WTC11 (cell line): Measurements from ENCODE around the gene PARP14. TPM values are rescaled to one million over a fixed set of nuclear protein-coding genes. Genes with fewer than 3 reads are reported as not detected.

ENCODE experiments used
- ATAC-seq: fragments of 200-7000 bp; cut with Tn5 transposase; 2 replicates; pipeline ENCODE4 v1.10.0; 2021; ENCODE audit warnings: mild to moderate bottlenecking, moderate library complexity
- CTCF ChIA-PET: fragments of 300-600 bp; sonication (Branson Sonifier 250); formaldehyde crosslinking; loops from one replicate; lab custom pipeline; 2021; ENCODE audit warnings: antibody characterized with exemption; lab: Charles Lee
- POLR2A ChIA-PET: fragments of 350-600 bp; sonication (Branson Sonifier 250); formaldehyde crosslinking; loops from one replicate; lab custom pipeline; 2021; ENCODE audit warnings: antibody characterized with exemption; lab: Charles Lee
- DNase-seq: peaks from one replicate; pipeline ENCODE4 v3.0.0; 2021; ENCODE audit warnings: low spot score
- H3K27ac Mint-ChIP-seq: 2 replicates; pipeline ENCODE4 v1.8.0; 2021; ENCODE audit warnings: mixed read lengths
- H3K27me3 Mint-ChIP-seq: 2 replicates; pipeline ENCODE4 v1.8.0; 2021; ENCODE audit warnings: low read depth, mild to moderate bottlenecking, moderate library complexity, mixed read lengths
- H3K36me3 Mint-ChIP-seq: 2 replicates; pipeline ENCODE4 v1.8.0; 2021; ENCODE audit warnings: mixed read lengths
- H3K4me1 Mint-ChIP-seq: 2 replicates; pipeline ENCODE4 v1.8.0; 2022; ENCODE audit warnings: mixed read lengths
- H3K4me3 Mint-ChIP-seq: 2 replicates; pipeline ENCODE4 v1.8.0; 2021; ENCODE audit warnings: mild to moderate bottlenecking, moderate library complexity, mixed read lengths
- H3K9me3 Mint-ChIP-seq: 2 replicates; pipeline ENCODE4 v1.8.0; 2021; ENCODE audit warnings: mixed read lengths
- ATF1 ChIP-seq: sonication (generic); formaldehyde crosslinking; IDR thresholded peaks from 2 replicates; pipeline ENCODE4 v1.8.1; 2023; ENCODE audit warnings: mild to moderate bottlenecking, moderate library complexity, missing genetic modification reagents
- ATF2 ChIP-seq: sonication (generic); formaldehyde crosslinking; IDR thresholded peaks from 2 replicates; pipeline ENCODE4 v1.8.1; 2022; ENCODE audit warnings: low read depth, missing genetic modification reagents, borderline replicate concordance
- ATF3 ChIP-seq: sonication (generic); formaldehyde crosslinking; conservative IDR thresholded peaks from 2 replicates; pipeline ENCODE4 v1.8.1; 2022; ENCODE audit warnings: mild to moderate bottlenecking, missing genetic modification reagents
- EMX1 ChIP-seq: fragments of 250-450 bp; sonication (Bioruptor Pico); IDR thresholded peaks from 2 replicates; pipeline ENCODE4 v1.8.0; 2021; ENCODE audit warnings: mild to moderate bottlenecking
- FOXP1 ChIP-seq: sonication (generic); formaldehyde crosslinking; IDR thresholded peaks from 2 replicates; pipeline ENCODE4 v1.8.0; 2022; ENCODE audit warnings: missing genetic modification reagents, mild to moderate bottlenecking, moderate library complexity, borderline replicate concordance
- JAZF1 ChIP-seq: fragments of 250-450 bp; sonication (Bioruptor Pico); IDR thresholded peaks from 2 replicates; pipeline ENCODE4 v1.9.0; 2021; ENCODE audit warnings: moderate library complexity, mild to moderate bottlenecking, inconsistent platforms
- NFATC4 ChIP-seq: fragments of 250-450 bp; sonication (Bioruptor Pico); IDR thresholded peaks from 2 replicates; pipeline ENCODE4 v1.9.0; 2021; ENCODE audit warnings: mild to moderate bottlenecking
- TEAD1 ChIP-seq: sonication (generic); formaldehyde crosslinking; IDR thresholded peaks from 2 replicates; pipeline ENCODE4 v1.8.0; 2022; ENCODE audit warnings: mild to moderate bottlenecking, missing genetic modification reagents
- ZBTB21 ChIP-seq: sonication (generic); formaldehyde crosslinking; IDR thresholded peaks from 2 replicates; pipeline ENCODE4 v1.8.1; 2023; ENCODE audit warnings: mild to moderate bottlenecking, missing genetic modification reagents, borderline replicate concordance
- ZNF138 ChIP-seq: sonication (generic); formaldehyde crosslinking; conservative IDR thresholded peaks from 2 replicates; pipeline ENCODE4 v1.8.1; 2022; ENCODE audit warnings: mild to moderate bottlenecking, moderate library complexity, missing genetic modification reagents
- ZNF317 ChIP-seq: sonication (generic); formaldehyde crosslinking; IDR thresholded peaks from 2 replicates; pipeline ENCODE4 v1.8.1; 2023; ENCODE audit warnings: low read depth, mild to moderate bottlenecking, moderate library complexity, missing genetic modification reagents, borderline replicate concordance
- ZNF416 ChIP-seq: fragments of 250-450 bp; sonication (Bioruptor Pico); IDR thresholded peaks from 2 replicates; pipeline ENCODE4 v1.9.0; 2021; ENCODE audit warnings: mild to moderate bottlenecking, inconsistent platforms
- ZNF671 ChIP-seq: fragments of 250-450 bp; sonication (Bioruptor Pico); IDR thresholded peaks from 2 replicates; pipeline ENCODE4 v1.8.0; 2021; ENCODE audit warnings: mild to moderate bottlenecking
- total RNA-seq: library from RNA; stranded (reverse); gene quantifications from 3 replicates; pipeline ENCODE4 v1.2.3, GENCODE V29; 2021
- TF ChIP-seq, protein P1 (sequence below): sonication (generic); formaldehyde crosslinking; IDR thresholded peaks from 2 replicates; pipeline ENCODE4 v1.8.1; 2022; ENCODE audit warnings: mild to moderate bottlenecking, missing genetic modification reagents, moderate library complexity, borderline replicate concordance
- TF ChIP-seq, protein P2 (sequence below): fragments of 250-450 bp; sonication (Bioruptor Pico); IDR thresholded peaks from 2 replicates; pipeline ENCODE4 v1.9.0; 2021; ENCODE audit warnings: mild to moderate bottlenecking
- TF ChIP-seq, protein P3 (sequence below): sonication (generic); formaldehyde crosslinking; IDR thresholded peaks from 2 replicates; pipeline ENCODE4 v1.8.1; 2023; ENCODE audit warnings: mild to moderate bottlenecking, missing genetic modification reagents
- TF ChIP-seq, protein P4 (sequence below): sonication (generic); formaldehyde crosslinking; IDR thresholded peaks from 2 replicates; pipeline ENCODE4 v1.8.0; 2023; ENCODE audit warnings: missing genetic modification reagents
- TF ChIP-seq, protein P5 (sequence below): sonication (generic); formaldehyde crosslinking; IDR thresholded peaks from 2 replicates; pipeline ENCODE4 v1.8.0; 2022; ENCODE audit warnings: missing genetic modification reagents

PARP14 gene
- total RNA-seq, 1 experiment from 2014 or later = 15.9 TPM

- ATAC-seq (no peak), DNase-seq (no peak)
- TF ChIP-seq, protein P1, sequence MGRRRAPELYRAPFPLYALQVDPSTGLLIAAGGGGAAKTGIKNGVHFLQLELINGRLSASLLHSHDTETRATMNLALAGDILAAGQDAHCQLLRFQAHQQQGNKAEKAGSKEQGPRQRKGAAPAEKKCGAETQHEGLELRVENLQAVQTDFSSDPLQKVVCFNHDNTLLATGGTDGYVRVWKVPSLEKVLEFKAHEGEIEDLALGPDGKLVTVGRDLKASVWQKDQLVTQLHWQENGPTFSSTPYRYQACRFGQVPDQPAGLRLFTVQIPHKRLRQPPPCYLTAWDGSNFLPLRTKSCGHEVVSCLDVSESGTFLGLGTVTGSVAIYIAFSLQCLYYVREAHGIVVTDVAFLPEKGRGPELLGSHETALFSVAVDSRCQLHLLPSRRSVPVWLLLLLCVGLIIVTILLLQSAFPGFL = no peak
- ChIA-PET CTCF (no interaction called here), POLR2A (no interaction called here)
- Mint-ChIP-seq H3K36me3 (peaks cover 33% of the 10 kb centered on the region), H3K27ac (no peak overlapping the region), H3K4me3 (no peak overlapping the region), H3K4me1 (no peaks in the 10 kb centered on the region), H3K27me3 (no peaks in the 10 kb centered on the region; the same call in 1 of the 2 replicates), H3K9me3 (peaks cover 27% of the 10 kb centered on the region)
Observed at GRCh38 chr3:122725106-122725505, 44.5 kb downstream of the PARP14 start.

- H3K27me3 Mint-ChIP-seq = no peaks in the 10 kb centered on the region; the same call in 1 of the 2 replicates
- ChIA-PET CTCF (no interaction called here), POLR2A (no interaction called here)
- peaks cover 32% of the 10 kb centered on the region for H3K9me3 Mint-ChIP-seq
- H3K4me1 Mint-ChIP-seq = 0 out of 2 replicates have a peak, but pooled peaks cover 3% of the 10 kb centered on the region
- peaks cover 38% of the 10 kb centered on the region for H3K36me3 Mint-ChIP-seq
- no peak for TF ChIP-seq TEAD1
- ATAC-seq (no peak), DNase-seq (no peak)
- no peak overlapping the region for H3K4me3 Mint-ChIP-seq
- no peak overlapping the region for H3K27ac Mint-ChIP-seq
Observed at GRCh38 chr3:122727294-122727693, 46.7 kb downstream of the PARP14 start.

GRCh38 chr3:122727766-122728165 lies 47.1 kb downstream of the PARP14 start:
- ChIA-PET POLR2A (no interaction called here), CTCF (no interaction called here)
- peaks cover 43% of the 10 kb centered on the region for H3K36me3 Mint-ChIP-seq
- ATAC-seq (no peak), DNase-seq (no peak)
- H3K27ac Mint-ChIP-seq = no peak overlapping the region
- no peaks in the 10 kb centered on the region; the same call in 1 of the 2 replicates for H3K27me3 Mint-ChIP-seq
- H3K4me1 Mint-ChIP-seq = 0 out of 2 replicates have a peak, but pooled peaks cover 3% of the 10 kb centered on the region
- no peak for TF ChIP-seq JAZF1 (CRISPR knock-in tag)
- H3K9me3 Mint-ChIP-seq = peaks cover 37% of the 10 kb centered on the region
- H3K4me3 Mint-ChIP-seq = no peak overlapping the region

GRCh38 chr3:122728186-122728585 lies 47.5 kb downstream of the PARP14 start:
- Mint-ChIP-seq H3K9me3 (peaks cover 39% of the 10 kb centered on the region), H3K27me3 (no peaks in the 10 kb centered on the region; the same call in 1 of the 2 replicates)
- DNase-seq = no peak
- CTCF ChIA-PET = no interaction called here
- no peak for TF ChIP-seq ZNF317 (CRISPR knock-in tag)
- TF ChIP-seq JAZF1 (CRISPR knock-in tag) = no peak
- TF ChIP-seq ZNF138 (CRISPR knock-in tag) = no peak
- TF ChIP-seq, protein P2, sequence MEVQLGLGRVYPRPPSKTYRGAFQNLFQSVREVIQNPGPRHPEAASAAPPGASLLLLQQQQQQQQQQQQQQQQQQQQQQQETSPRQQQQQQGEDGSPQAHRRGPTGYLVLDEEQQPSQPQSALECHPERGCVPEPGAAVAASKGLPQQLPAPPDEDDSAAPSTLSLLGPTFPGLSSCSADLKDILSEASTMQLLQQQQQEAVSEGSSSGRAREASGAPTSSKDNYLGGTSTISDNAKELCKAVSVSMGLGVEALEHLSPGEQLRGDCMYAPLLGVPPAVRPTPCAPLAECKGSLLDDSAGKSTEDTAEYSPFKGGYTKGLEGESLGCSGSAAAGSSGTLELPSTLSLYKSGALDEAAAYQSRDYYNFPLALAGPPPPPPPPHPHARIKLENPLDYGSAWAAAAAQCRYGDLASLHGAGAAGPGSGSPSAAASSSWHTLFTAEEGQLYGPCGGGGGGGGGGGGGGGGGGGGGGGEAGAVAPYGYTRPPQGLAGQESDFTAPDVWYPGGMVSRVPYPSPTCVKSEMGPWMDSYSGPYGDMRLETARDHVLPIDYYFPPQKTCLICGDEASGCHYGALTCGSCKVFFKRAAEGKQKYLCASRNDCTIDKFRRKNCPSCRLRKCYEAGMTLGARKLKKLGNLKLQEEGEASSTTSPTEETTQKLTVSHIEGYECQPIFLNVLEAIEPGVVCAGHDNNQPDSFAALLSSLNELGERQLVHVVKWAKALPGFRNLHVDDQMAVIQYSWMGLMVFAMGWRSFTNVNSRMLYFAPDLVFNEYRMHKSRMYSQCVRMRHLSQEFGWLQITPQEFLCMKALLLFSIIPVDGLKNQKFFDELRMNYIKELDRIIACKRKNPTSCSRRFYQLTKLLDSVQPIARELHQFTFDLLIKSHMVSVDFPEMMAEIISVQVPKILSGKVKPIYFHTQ = no peak
- TF ChIP-seq, protein P3, sequence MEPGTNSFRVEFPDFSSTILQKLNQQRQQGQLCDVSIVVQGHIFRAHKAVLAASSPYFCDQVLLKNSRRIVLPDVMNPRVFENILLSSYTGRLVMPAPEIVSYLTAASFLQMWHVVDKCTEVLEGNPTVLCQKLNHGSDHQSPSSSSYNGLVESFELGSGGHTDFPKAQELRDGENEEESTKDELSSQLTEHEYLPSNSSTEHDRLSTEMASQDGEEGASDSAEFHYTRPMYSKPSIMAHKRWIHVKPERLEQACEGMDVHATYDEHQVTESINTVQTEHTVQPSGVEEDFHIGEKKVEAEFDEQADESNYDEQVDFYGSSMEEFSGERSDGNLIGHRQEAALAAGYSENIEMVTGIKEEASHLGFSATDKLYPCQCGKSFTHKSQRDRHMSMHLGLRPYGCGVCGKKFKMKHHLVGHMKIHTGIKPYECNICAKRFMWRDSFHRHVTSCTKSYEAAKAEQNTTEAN (CRISPR knock-in tag) = no peak
- TF ChIP-seq ATF1 (CRISPR knock-in tag) = no peak
- no peak for TF ChIP-seq ZBTB21 (CRISPR knock-in tag)
- TF ChIP-seq ATF3 (CRISPR knock-in tag) = no peak
- TF ChIP-seq EMX1 (CRISPR knock-in tag) = no peak
- TF ChIP-seq ZNF416 = no peak
- TF ChIP-seq, protein P4, sequence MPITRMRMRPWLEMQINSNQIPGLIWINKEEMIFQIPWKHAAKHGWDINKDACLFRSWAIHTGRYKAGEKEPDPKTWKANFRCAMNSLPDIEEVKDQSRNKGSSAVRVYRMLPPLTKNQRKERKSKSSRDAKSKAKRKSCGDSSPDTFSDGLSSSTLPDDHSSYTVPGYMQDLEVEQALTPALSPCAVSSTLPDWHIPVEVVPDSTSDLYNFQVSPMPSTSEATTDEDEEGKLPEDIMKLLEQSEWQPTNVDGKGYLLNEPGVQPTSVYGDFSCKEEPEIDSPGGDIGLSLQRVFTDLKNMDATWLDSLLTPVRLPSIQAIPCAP (CRISPR knock-in tag) = no peak
- TF ChIP-seq FOXP1 (CRISPR knock-in tag) = no peak
- TF ChIP-seq NFATC4 (CRISPR knock-in tag) = no peak
- TF ChIP-seq ZNF671 (CRISPR knock-in tag) = no peak
- no peak for TF ChIP-seq ATF2 (CRISPR knock-in tag)
- TF ChIP-seq, protein P5, sequence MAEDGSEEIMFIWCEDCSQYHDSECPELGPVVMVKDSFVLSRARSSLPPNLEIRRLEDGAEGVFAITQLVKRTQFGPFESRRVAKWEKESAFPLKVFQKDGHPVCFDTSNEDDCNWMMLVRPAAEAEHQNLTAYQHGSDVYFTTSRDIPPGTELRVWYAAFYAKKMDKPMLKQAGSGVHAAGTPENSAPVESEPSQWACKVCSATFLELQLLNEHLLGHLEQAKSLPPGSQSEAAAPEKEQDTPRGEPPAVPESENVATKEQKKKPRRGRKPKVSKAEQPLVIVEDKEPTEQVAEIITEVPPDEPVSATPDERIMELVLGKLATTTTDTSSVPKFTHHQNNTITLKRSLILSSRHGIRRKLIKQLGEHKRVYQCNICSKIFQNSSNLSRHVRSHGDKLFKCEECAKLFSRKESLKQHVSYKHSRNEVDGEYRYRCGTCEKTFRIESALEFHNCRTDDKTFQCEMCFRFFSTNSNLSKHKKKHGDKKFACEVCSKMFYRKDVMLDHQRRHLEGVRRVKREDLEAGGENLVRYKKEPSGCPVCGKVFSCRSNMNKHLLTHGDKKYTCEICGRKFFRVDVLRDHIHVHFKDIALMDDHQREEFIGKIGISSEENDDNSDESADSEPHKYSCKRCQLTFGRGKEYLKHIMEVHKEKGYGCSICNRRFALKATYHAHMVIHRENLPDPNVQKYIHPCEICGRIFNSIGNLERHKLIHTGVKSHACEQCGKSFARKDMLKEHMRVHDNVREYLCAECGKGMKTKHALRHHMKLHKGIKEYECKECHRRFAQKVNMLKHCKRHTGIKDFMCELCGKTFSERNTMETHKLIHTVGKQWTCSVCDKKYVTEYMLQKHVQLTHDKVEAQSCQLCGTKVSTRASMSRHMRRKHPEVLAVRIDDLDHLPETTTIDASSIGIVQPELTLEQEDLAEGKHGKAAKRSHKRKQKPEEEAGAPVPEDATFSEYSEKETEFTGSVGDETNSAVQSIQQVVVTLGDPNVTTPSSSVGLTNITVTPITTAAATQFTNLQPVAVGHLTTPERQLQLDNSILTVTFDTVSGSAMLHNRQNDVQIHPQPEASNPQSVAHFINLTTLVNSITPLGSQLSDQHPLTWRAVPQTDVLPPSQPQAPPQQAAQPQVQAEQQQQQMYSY (CRISPR knock-in tag) = no peak
- TF ChIP-seq, all 79 proteins: peak for 0
- POLR2A ChIA-PET = no interaction called here
- Mint-ChIP-seq H3K4me1 (0 out of 2 replicates have a peak, but pooled peaks cover 3% of the 10 kb centered on the region), H3K4me3 (no peak overlapping the region), H3K36me3 (peaks cover 46% of the 10 kb centered on the region), H3K27ac (no peak overlapping the region)
- ATAC-seq = no peak
